AG08395 (cell line): Measurements from ENCODE around the gene LRRC2.

ENCODE experiments used
- DNase-seq: peaks from one replicate; pipeline ENCODE4 v3.0.0; 2012; ENCODE audit warnings: mixed read lengths, low spot score

Gene LRRC2

GRCh38 chr3:46477756-46478155, 88.3 kb downstream of the LRRC2 start:
- DNase-seq = no peak

GRCh38 chr3:46477145-46477544, 89.0 kb downstream of the LRRC2 start:
- no peak for DNase-seq

DNA sequence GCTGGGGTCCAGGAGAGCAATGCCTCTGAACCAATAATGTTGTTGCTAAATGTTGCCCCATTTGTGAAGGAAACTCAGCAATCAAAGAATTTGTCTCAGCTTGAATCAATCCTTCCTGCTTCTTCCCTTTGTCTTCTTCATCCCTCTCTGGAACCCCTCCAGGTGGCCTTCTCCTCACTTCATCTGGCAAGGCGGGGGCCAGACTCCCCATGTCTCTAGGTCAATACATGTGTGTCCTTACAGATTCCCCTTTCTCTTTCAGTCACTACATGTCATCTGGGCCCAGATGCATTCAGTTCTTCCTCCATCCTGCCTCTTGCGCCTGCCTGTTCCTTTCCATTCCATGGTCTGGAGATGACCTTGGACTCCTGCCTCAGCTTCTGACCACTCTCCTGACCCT, 93.4 kb downstream of the LRRC2 start:
- DNase-seq = no peak

GRCh38 chr3:46471371-46471914, 94.7 kb downstream of the LRRC2 start:
- DNase-seq = no peak

DNA sequence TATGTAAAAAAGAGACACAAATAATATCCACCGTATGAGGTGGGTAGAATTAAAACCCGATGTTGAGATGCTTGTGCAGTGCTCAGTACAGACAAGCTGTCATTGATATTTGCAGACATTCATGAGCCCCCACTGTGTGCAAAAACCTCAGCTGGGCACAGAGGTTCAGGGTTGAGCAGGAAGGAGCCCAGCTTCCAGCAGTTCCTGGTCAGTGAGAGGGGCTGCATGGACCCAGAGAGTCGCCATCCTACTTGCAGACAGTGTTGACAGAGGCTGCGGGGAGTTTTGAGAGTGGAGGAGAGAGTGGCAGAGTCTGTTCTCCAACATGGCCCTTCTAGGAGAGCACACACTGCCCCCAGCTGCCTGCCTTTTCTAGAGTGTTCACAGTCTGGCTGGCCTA, 95.3 kb downstream of the LRRC2 start:
- no peak for DNase-seq

GRCh38 chr3:46469680-46470357, 96.3 kb downstream of the LRRC2 start:
- DNase-seq = no peak

- DNase-seq = no peak
Observed at GRCh38 chr3:46468753-46469600, 97.1 kb downstream of the LRRC2 start.

GRCh38 chr3:46467562-46467961, 98.5 kb downstream of the LRRC2 start:
- DNase-seq = no peak

- DNase-seq = no peak
Observed at GRCh38 chr3:46466871-46467403, 99.2 kb downstream of the LRRC2 start.

DNA sequence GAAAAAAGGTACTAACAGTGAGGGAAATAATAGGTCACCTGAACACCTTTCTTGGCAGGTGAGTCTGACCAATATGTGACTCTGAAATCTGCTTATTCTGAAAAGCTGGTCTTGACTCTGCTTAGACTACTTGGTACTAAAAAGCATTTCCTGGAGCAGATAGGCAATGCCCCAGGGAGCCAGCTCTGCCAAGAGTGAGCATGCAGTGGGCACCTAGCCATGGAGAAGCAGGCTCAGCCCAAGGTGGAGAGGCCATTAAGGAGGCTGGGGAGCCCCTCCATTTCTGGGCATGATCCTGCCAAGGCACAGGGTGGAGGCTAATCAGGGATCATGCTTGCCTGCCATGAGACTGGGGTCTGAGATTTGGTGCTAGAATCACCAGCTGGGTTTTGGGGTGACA, 99.8 kb downstream of the LRRC2 start:
- DNase-seq = no peak
